HG03060 (cell line): Measurements from ENCODE around the gene DIABLO.
"Not testable (repeated sequence)": the region's sequence is repeated elsewhere in the genome, so short reads cannot be mapped to it uniquely, and the experiment has no call there.

ENCODE experiments used
- ATAC-seq: cut with Tn5 transposase; IDR thresholded peaks from one replicate; pipeline ENCODE4 v1.9.1; 2021; ENCODE audit warnings: low read depth, moderate number of reproducible peaks; ENCODE audit not compliant: unreplicated experiment

The DIABLO gene

GRCh38 chr12:122215771-122216170 lies 10.1 kb downstream of the DIABLO start:
- no peak for ATAC-seq

GRCh38 chr12:122208073-122208820 lies 17.6 kb downstream of the DIABLO start:
- no peak for ATAC-seq

- no peak for ATAC-seq
Measured at GRCh38 chr12:122207391-122207790, 18.5 kb downstream of the DIABLO start.

GRCh38 chr12:122206976-122207375 lies 18.9 kb downstream of the DIABLO start:
- no peak for ATAC-seq

- ATAC-seq, result no peak
Measured at GRCh38 chr12:122206111-122206881, 19.6 kb downstream of the DIABLO start.

GRCh38 chr12:122205053-122205925 lies 20.6 kb downstream of the DIABLO start:
- no peak for ATAC-seq

GRCh38 chr12:122204167-122205052 lies 21.4 kb downstream of the DIABLO start:
- ATAC-seq, result no peak

GRCh38 chr12:122203301-122204166 lies 22.3 kb downstream of the DIABLO start, which contains the start of gene B3GNT4:
B3GNT4 (plus strand) TSS chr12:122203709; CDS start chr12:122204619, 910 bp downstream.
- no peak for ATAC-seq

GRCh38 chr12:122202811-122203210 lies 23.0 kb downstream of the DIABLO start:
- ATAC-seq, result not testable (repeated sequence)

- ATAC-seq, result no peak
Measured at GRCh38 chr12:122202017-122202416, 23.8 kb downstream of the DIABLO start.

- no peak for ATAC-seq
Measured at GRCh38 chr12:122201381-122201780, 24.5 kb downstream of the DIABLO start.

- ATAC-seq, result no peak
Measured at GRCh38 chr12:122200541-122201175, 25.2 kb downstream of the DIABLO start.

- no peak for ATAC-seq
Measured at GRCh38 chr12:122199484-122200355, 26.1 kb downstream of the DIABLO start.

GRCh38 chr12:122197612-122197966 lies 28.3 kb downstream of the DIABLO start:
- ATAC-seq, result no peak

GRCh38 chr12:122195405-122195804 lies 30.4 kb downstream of the DIABLO start:
- ATAC-seq, result no peak

- ATAC-seq, result no peak
Measured at GRCh38 chr12:122194804-122195203, 31.0 kb downstream of the DIABLO start.

GRCh38 chr12:122192441-122192840 lies 33.4 kb downstream of the DIABLO start:
- ATAC-seq, result no peak
